Nucleus accumbens (tissue), 56 donors: ENCODE data around the gene ARHGAP24.
"Not testable (repeated sequence)": the region's sequence is repeated elsewhere in the genome, so short reads cannot be mapped to it uniquely, and the experiment has no call there.

Experiments
- DNase-seq, 56 donors: peaks; one replicate each; lab custom pipeline; 2025; lab: John Stamatoyannopoulos, UW

ARHGAP24 gene

GRCh38 chr4:85970535-85970934 lies 495.6 kb downstream of the ARHGAP24 start:
- no peak for DNase-seq

- no peak for DNase-seq
Observed at GRCh38 chr4:85979276-85979675, 504.3 kb downstream of the ARHGAP24 start.

- no peak for DNase-seq
Observed at GRCh38 chr4:85986266-85986665, 511.3 kb downstream of the ARHGAP24 start.

GRCh38 chr4:85993641-85994040 lies 518.7 kb downstream of the ARHGAP24 start:
- DNase-seq: no peak

GRCh38 chr4:85994576-85994975 lies 519.6 kb downstream of the ARHGAP24 start:
- no peak for DNase-seq

GRCh38 chr4:85995361-85995760 lies 520.4 kb downstream of the ARHGAP24 start:
- DNase-seq: no peak

- DNase-seq: no peak
Observed at GRCh38 chr4:86001591-86001990, 526.6 kb downstream of the ARHGAP24 start.

- DNase-seq: no peak
Observed at GRCh38 chr4:86004030-86004429, 529.1 kb downstream of the ARHGAP24 start.

- no peak for DNase-seq
Observed at GRCh38 chr4:86006057-86006456, 531.1 kb downstream of the ARHGAP24 start.

- no peak for DNase-seq
Observed at GRCh38 chr4:86007042-86007441, 532.1 kb downstream of the ARHGAP24 start.

- DNase-seq: no peak
Observed at GRCh38 chr4:86011117-86011516, 536.2 kb downstream of the ARHGAP24 start.

GRCh38 chr4:86013621-86014020 lies 538.7 kb downstream of the ARHGAP24 start:
- no peak for DNase-seq

GRCh38 chr4:86014599-86014998 lies 539.6 kb downstream of the ARHGAP24 start:
- DNase-seq: no peak

- DNase-seq: no peak
Observed at GRCh38 chr4:86015412-86016350, 540.7 kb downstream of the ARHGAP24 start.

GRCh38 chr4:86019362-86019761 lies 544.4 kb downstream of the ARHGAP24 start:
- DNase-seq: no peak

- DNase-seq: no peak
Observed at GRCh38 chr4:86019906-86020305, 545.0 kb downstream of the ARHGAP24 start.

- not testable (repeated sequence) for DNase-seq
Observed at GRCh38 chr4:86021671-86022070, 546.7 kb downstream of the ARHGAP24 start.

GRCh38 chr4:86026720-86027119 lies 551.8 kb downstream of the ARHGAP24 start:
- no peak for DNase-seq

- no peak for DNase-seq
Observed at GRCh38 chr4:86031927-86032326, 557.0 kb downstream of the ARHGAP24 start.

GRCh38 chr4:86032476-86033022 lies 557.6 kb downstream of the ARHGAP24 start:
- DNase-seq: no peak

- peak in 11 of 56 donors; percentile 3 to 35 (median 9) for DNase-seq
Observed at GRCh38 chr4:86033171-86033570, 558.2 kb downstream of the ARHGAP24 start.

- DNase-seq: no peak
Observed at GRCh38 chr4:86034616-86035015, 559.7 kb downstream of the ARHGAP24 start.
